H54 (cell line): ENCODE data around the gene TMC3.
"Not testable (repeated sequence)": the region's sequence is repeated elsewhere in the genome, so short reads cannot be mapped to it uniquely, and the experiment has no call there.

Experiments used
- DNase-seq: peaks from one replicate; pipeline ENCODE4 v3.0.0; 2011; ENCODE audit warnings: low spot score, mixed read lengths; ENCODE audit not compliant: insufficient read length
- FAIRE-seq: peaks from 3 replicates; lab custom pipeline; 2011; peaks lifted over from hg19 to GRCh38; lab: Jason Lieb, UNC
- POLR2A ChIP-seq: IDR thresholded peaks from 2 replicates; pipeline ENCODE4 v1.6.1; 2011; ENCODE audit warnings: low read depth, mild to moderate bottlenecking, low read length

TMC3 gene

DNA sequence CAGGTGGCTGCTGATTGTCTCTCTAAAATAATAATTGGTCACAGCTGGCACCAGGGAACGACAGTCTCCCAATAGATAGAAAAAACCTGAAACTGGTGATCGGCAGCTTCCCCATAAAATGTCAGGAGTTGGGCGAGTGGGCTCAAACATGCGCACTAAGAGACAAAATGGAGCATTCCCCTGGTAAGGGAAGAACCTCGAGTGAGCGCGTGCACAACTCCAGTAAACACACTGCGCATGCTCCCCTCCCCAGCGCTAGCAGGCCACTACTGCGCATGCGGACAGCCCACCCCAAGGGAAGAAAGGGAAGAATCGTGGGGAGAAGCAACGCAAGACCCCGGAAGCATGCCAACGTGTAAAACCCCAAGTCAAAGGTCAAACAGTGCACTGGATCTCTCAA, 42.4 kb downstream of the TMC3 start:
- DNase-seq (no peak), FAIRE-seq (no peak)
- no peak for TF ChIP-seq POLR2A

DNA sequence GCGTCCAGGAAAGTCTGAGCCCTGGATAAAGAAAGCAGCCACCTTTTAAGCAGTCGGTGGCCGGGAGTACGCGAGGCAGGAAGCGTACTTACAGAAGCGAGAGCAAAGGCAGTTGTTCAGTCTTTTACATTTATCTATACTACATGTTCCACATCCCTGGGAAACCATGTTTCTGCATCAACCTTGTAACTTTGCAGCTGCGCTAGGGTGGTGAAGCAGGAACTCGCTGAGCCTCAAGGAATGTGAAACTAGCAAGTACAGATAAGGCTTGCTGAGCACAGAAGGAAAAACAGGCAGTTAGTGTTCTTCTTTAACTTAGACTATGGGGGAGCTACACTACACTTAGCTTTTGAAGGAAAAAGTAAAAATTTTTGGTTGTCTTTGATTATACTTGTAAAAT, 42.9 kb downstream of the TMC3 start:
- not testable (repeated sequence) for DNase-seq, FAIRE-seq

DNA sequence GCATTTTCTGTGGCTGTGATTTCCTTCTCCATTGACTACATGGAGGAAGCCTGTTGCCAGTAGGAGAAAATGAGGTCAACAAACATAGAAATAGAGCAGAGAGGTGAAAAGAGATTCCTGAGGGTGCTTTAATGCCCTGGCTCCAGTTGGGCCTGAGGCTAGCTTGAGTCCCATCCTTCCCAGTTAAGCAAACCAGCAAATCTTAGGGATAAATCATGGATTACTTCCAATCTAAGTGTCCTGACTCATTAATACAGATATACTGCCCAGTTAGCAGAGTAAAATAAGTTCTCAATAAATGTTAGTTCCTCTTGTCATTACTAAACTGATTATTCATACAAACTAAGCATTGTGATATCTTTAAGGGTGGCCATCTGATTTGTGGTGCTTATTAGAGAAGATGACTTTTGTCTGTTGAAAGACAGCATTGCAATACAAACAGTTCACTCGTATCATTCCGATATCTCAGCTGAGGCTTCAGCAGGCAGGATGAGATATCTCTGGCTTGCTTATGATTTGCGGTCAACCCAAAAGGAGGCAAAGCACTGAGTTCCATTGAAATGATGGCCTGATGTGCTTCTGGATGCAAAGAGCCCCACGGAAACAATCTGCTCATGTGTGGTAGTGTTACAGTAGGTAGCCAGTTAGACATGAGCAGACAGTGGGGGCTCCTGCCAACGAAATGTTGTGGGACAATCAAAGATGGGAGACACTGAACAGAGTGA, 43.5 kb downstream of the TMC3 start:
- DNase-seq (no peak), FAIRE-seq (no peak)
- TF ChIP-seq POLR2A: no peak

GRCh38 chr15:81329446-81329845, 44.6 kb downstream of the TMC3 start:
- no peak for TF ChIP-seq POLR2A
- FAIRE-seq (no peak), DNase-seq (no peak)

DNA sequence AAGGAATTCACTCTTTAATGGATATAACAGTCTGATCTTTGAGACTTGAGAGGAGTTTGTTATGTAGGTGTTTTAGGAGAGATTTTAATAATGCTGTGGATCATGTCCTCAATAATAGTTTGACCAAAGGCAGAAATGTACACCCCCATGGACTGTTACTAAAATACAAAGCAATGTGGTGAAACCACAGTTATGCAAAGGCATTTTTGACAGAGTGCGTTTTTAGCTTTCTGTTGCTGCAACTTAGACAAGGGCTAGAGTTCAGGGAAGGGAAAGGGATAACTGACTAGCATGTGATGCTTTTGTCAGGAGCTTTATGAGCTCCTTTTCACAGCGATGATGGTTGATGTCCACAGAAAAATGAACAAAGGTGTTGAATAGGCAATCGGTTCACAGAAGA, 46.5 kb downstream of the TMC3 start:
- FAIRE-seq (no peak), DNase-seq (peak; percentile 7)
- no peak for TF ChIP-seq POLR2A

DNA sequence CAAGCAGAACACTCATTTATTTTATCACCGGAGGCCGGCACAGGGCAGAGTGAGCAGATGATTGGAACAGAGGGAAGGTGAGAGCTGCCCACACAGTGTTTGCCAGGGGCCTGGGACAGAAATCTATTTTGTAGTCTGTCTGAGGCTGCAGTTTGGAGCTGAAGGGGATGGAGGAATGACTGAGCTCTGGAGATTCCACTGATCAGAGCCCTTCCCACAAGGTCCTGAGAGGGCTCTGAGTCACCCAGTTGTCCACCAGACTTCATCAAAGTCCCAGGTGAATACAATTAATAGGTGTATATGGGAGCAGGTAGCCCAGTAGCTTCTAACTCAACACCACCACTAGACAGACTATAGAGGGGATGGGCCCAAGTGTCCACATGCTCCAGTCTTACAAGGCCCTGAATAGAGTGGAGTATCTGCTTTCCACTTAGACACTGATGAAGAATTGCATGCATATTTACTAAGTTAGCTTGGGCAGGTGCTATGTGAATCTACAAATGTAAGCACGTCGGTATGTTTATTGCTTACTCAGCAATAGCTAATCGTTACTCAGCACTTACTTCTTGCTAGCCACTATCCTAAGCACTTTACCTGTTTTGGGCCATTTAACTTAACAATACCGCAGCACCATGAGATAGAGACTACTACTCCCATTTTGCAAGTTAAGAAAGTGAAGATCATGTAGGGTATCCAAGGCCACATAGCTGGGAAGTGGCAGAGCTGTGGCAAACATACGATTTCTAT, 47.4 kb downstream of the TMC3 start:
- no peak for FAIRE-seq
- no peak for DNase-seq
- no peak for TF ChIP-seq POLR2A

- FAIRE-seq: no peak
- peak; percentile 83 for DNase-seq
- peak; percentile 66; the same call in 1 of the 2 replicates for TF ChIP-seq POLR2A
These were observed 49.8 kb downstream of the TMC3 start, which contains the start of gene STARD5 for GRCh38 chr15:81323944-81324881. TSS of gene STARD5 (minus strand) at chr15:81324141. CDS start at chr15:81324099, 42 bp downstream.

DNA sequence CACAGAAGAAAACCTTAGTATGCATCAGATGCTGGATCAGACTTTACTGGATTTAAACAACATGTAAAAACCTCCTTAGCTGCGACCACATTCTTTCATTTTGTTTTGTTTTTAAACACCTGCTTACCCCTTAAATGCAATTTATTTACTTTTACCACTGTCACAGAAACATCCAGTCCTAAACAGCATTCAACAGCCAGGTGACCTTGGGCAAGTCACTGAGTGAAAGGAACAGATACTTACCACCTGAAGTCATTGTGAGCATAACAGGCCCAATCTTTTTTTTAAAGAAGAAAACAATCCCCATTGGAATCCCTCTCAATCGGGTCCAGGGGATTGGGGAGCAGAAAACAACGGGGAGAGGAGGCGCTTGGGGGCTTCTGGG, 50.5 kb downstream of the TMC3 start:
- no peak for TF ChIP-seq POLR2A
- DNase-seq: no peak
- no peak for FAIRE-seq

GRCh38 chr15:81322676-81323253, 51.2 kb downstream of the TMC3 start:
- DNase-seq: no peak
- no peak for FAIRE-seq

GRCh38 chr15:81321667-81322066, 52.3 kb downstream of the TMC3 start:
- no peak for DNase-seq
- no peak for TF ChIP-seq POLR2A
- FAIRE-seq: no peak

More at GRCh38 chr15:81322676-81323253, 51.2 kb downstream of the TMC3 start:
- no peak for TF ChIP-seq POLR2A

DNA sequence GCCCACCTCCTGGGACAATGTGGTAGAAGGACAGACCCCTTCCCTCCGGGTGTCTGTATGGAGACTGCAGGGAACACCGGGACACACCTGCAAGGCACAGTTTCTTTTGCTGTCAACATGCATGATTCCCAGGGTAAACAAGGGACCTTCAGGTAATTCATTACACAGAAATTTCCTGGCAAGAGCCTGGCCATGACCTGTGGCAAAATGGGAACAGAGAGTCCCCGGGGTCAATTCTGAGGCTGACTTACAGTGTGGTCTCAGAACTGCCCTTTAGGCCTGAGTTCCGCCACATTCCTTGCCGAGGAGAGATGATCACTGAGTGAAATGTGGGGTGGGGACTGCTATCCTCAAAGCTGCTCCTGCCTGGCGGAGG, 56.4 kb downstream of the TMC3 start:
- TF ChIP-seq POLR2A: no peak
- DNase-seq (no peak), FAIRE-seq (no peak)

DNA sequence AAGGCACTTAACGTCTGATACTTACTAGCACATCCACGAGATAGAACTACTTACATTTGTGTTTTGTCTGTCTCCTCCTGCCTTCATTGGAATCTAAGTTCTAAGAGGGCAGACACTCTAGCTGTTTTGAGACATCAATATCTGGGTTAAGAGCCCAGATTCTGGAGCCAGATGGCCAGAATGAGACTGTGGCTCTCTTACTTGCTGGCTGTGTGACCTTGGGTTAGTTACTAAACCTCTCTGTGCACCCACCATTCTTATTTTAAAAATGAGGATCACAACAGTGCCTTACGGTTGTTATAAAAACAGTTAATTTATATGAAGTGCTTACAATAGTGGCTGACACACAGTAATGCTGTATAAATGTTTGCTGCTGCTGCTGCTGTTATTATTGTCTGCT, 57.7 kb downstream of the TMC3 start:
- TF ChIP-seq POLR2A: no peak
- FAIRE-seq (no peak), DNase-seq (no peak)

GRCh38 chr15:81315452-81316175, 58.4 kb downstream of the TMC3 start:
- TF ChIP-seq POLR2A: no peak
- DNase-seq: no peak
- FAIRE-seq: no peak
